SK-N-SH treated with all-trans-retinoic acid at 6 μM for 48 hours (cell line): Measurements from ENCODE around the gene NPLOC4.

ENCODE experiments used
- ATAC-seq: fragments of 200-7000 bp; cut with Tn5 transposase; 3 replicates; pipeline ENCODE4 v1.9.1; 2020; ENCODE audit warnings: mild to moderate bottlenecking, moderate library complexity
- BACH2 ChIP-seq: fragments of 250-450 bp; sonication (Bioruptor Pico); IDR thresholded peaks from 2 replicates; pipeline ENCODE4 v1.9.0; 2021; ENCODE audit warnings: mild to moderate bottlenecking, borderline replicate concordance
- CSDC2 ChIP-seq: fragments of 250-450 bp; sonication (Bioruptor Pico); IDR thresholded peaks from 2 replicates; pipeline ENCODE4 v1.5.0; 2020; ENCODE audit warnings: mild to moderate bottlenecking, moderate library complexity
- ESRRG ChIP-seq: fragments of 250-450 bp; sonication (Bioruptor Pico); IDR thresholded peaks from 2 replicates; pipeline ENCODE4 v1.6.1; 2021; ENCODE audit warnings: mild to moderate bottlenecking
- GLIS3 ChIP-seq: fragments of 250-450 bp; sonication (Bioruptor Pico); IDR thresholded peaks from 2 replicates; pipeline ENCODE4 v1.5.0; 2020; ENCODE audit warnings: mild to moderate bottlenecking, moderate library complexity
- ISL1 ChIP-seq: fragments of 250-450 bp; sonication (Bioruptor Pico); IDR thresholded peaks from 2 replicates; pipeline ENCODE4 v2.1.2; 2022; ENCODE audit warnings: mild to moderate bottlenecking, moderate library complexity
- OSR1 ChIP-seq: fragments of 250-450 bp; sonication (Bioruptor Pico); IDR thresholded peaks from 2 replicates; pipeline ENCODE4 v1.8.0; 2022; ENCODE audit warnings: moderate library complexity, mild to moderate bottlenecking, inconsistent platforms
- PPARA ChIP-seq: fragments of 250-450 bp; sonication (Bioruptor Pico); IDR thresholded peaks from 2 replicates; pipeline ENCODE4 v1.5.0; 2020; ENCODE audit warnings: mild to moderate bottlenecking, borderline replicate concordance
- RARB ChIP-seq: fragments of 250-450 bp; sonication (Bioruptor Pico); IDR thresholded peaks from 2 replicates; pipeline ENCODE4 v1.8.0; 2021; ENCODE audit warnings: mild to moderate bottlenecking, moderate library complexity
- SNAI2 ChIP-seq: fragments of 250-450 bp; sonication (Bioruptor Pico); IDR thresholded peaks from 2 replicates; pipeline ENCODE4 v1.5.0; 2020; ENCODE audit warnings: mild to moderate bottlenecking, moderate library complexity
- TCF4 ChIP-seq: fragments of 250-450 bp; sonication (Bioruptor Pico); IDR thresholded peaks from 2 replicates; pipeline ENCODE4 v1.8.0; 2021; ENCODE audit warnings: mild to moderate bottlenecking, moderate library complexity, borderline replicate concordance
- TOX ChIP-seq: fragments of 250-450 bp; sonication (Bioruptor Pico); IDR thresholded peaks from 2 replicates; pipeline ENCODE4 v1.8.0; 2021; ENCODE audit warnings: mild to moderate bottlenecking, moderate library complexity, borderline replicate concordance
- ZC3H10 ChIP-seq: fragments of 250-450 bp; sonication (Bioruptor Pico); IDR thresholded peaks from 2 replicates; pipeline ENCODE4 v1.5.1; 2021; ENCODE audit warnings: mild to moderate bottlenecking, moderate library complexity
- ZFP3 ChIP-seq: fragments of 250-450 bp; sonication (Bioruptor Pico); IDR thresholded peaks from 2 replicates; pipeline ENCODE4 v1.5.0; 2020; ENCODE audit warnings: mild to moderate bottlenecking, moderate library complexity
- ZFP30 ChIP-seq: fragments of 450-650 bp; formaldehyde crosslinking; IDR thresholded peaks from 2 replicates; pipeline ENCODE4 v1.5.0; 2022; ENCODE audit warnings: mild to moderate bottlenecking, moderate library complexity
- ZNF565 ChIP-seq: fragments of 450-650 bp; formaldehyde crosslinking; conservative IDR thresholded peaks from 2 replicates; pipeline ENCODE4 v1.5.0; 2020; ENCODE audit warnings: low read depth, mild to moderate bottlenecking, moderate library complexity
- ZNF70 ChIP-seq: fragments of 450-650 bp; formaldehyde crosslinking; IDR thresholded peaks from 2 replicates; pipeline ENCODE4 v1.5.0; 2020; ENCODE audit warnings: mild to moderate bottlenecking, moderate library complexity
- ZNF8 ChIP-seq: fragments of 450-650 bp; formaldehyde crosslinking; IDR thresholded peaks from 2 replicates; pipeline ENCODE4 v1.5.0; 2020; ENCODE audit warnings: mild to moderate bottlenecking, moderate library complexity
- TF ChIP-seq, protein P1 (sequence below): fragments of 250-450 bp; sonication (Bioruptor Pico); IDR thresholded peaks from 2 replicates; pipeline ENCODE4 v1.5.0; 2020; ENCODE audit warnings: mild to moderate bottlenecking, moderate library complexity
- TF ChIP-seq, protein P2 (sequence below): fragments of 250-450 bp; sonication (Bioruptor Pico); IDR thresholded peaks from 2 replicates; pipeline ENCODE4 v1.5.1; 2020; ENCODE audit warnings: low read depth, mild to moderate bottlenecking, moderate library complexity
- TF ChIP-seq, protein P3 (sequence below): fragments of 250-450 bp; sonication (Bioruptor Pico); IDR thresholded peaks from 2 replicates; pipeline ENCODE4 v1.5.1; 2021; ENCODE audit warnings: mild to moderate bottlenecking, moderate library complexity

NPLOC4 gene

GRCh38 chr17:81561494-81561885, 75.4 kb downstream of the NPLOC4 start:
- TF ChIP-seq ZNF565 (CRISPR knock-in tag) (no peak), ISL1 (no peak), ZFP3 (no peak), ZNF8 (no peak), GLIS3 (no peak), PPARA (CRISPR knock-in tag) (no peak), CSDC2 (CRISPR knock-in tag) (no peak)
- TF ChIP-seq, protein P1, sequence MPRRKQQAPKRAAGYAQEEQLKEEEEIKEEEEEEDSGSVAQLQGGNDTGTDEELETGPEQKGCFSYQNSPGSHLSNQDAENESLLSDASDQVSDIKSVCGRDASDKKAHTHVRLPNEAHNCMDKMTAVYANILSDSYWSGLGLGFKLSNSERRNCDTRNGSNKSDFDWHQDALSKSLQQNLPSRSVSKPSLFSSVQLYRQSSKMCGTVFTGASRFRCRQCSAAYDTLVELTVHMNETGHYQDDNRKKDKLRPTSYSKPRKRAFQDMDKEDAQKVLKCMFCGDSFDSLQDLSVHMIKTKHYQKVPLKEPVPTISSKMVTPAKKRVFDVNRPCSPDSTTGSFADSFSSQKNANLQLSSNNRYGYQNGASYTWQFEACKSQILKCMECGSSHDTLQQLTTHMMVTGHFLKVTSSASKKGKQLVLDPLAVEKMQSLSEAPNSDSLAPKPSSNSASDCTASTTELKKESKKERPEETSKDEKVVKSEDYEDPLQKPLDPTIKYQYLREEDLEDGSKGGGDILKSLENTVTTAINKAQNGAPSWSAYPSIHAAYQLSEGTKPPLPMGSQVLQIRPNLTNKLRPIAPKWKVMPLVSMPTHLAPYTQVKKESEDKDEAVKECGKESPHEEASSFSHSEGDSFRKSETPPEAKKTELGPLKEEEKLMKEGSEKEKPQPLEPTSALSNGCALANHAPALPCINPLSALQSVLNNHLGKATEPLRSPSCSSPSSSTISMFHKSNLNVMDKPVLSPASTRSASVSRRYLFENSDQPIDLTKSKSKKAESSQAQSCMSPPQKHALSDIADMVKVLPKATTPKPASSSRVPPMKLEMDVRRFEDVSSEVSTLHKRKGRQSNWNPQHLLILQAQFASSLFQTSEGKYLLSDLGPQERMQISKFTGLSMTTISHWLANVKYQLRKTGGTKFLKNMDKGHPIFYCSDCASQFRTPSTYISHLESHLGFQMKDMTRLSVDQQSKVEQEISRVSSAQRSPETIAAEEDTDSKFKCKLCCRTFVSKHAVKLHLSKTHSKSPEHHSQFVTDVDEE: no peak
- TF ChIP-seq, protein P2, sequence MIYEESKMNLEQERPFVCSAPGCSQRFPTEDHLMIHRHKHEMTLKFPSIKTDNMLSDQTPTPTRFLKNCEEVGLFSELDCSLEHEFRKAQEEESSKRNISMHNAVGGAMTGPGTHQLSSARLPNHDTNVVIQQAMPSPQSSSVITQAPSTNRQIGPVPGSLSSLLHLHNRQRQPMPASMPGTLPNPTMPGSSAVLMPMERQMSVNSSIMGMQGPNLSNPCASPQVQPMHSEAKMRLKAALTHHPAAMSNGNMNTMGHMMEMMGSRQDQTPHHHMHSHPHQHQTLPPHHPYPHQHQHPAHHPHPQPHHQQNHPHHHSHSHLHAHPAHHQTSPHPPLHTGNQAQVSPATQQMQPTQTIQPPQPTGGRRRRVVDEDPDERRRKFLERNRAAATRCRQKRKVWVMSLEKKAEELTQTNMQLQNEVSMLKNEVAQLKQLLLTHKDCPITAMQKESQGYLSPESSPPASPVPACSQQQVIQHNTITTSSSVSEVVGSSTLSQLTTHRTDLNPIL: no peak
- no peak for ATAC-seq

DNA sequence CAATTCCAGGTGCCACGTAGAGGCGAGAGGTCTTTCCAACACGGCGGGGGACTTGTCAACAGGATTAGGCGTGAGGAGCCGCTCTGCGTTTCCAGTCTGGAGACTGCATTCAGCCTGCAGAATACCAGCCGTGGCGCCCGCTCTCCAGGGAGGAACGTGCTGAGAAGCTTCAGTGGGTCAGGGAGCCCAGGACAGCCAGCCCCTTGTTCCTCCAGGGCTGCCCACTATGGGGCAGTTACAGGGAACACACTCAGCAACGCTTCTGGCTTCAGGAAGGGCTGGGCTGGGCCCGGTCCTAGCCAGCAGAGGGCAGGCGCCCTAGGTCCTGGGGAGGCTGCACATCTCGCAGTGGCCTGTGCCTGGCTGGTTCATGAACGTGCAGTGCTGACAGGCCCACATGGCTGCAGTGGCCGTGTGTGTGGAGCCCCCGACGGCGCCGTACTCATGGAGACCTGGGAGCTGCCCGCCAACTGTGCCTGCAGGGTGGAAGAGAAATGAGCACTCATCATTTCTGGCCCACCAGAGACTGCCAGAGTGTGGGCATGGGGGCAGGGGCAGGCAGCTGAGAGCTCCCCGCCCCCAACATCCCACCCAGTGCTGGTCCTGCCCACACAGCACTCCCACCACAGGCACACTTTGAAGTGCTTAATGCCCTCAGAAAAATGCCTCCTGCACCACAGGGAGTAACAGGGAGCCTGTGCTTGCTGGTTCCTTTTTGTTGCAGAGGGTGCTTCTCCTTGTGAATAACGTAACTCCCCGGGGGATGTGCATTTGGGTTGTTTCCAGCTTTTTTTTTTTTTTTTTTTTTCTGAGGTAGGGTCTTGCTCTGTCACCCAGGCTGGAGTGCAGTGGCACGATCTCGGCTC, 77.7 kb downstream of the NPLOC4 start:
- peak; percentile 69 for ATAC-seq
- TF ChIP-seq, protein P2: no peak
- TF ChIP-seq ZNF565 (CRISPR knock-in tag): no peak
- TF ChIP-seq RARB (CRISPR knock-in tag): no peak
- TF ChIP-seq ZC3H10: no peak
- TF ChIP-seq SNAI2 (CRISPR knock-in tag): no peak
- no peak for TF ChIP-seq TCF4 (CRISPR knock-in tag)
- no peak for TF ChIP-seq OSR1 (CRISPR knock-in tag)
- TF ChIP-seq CSDC2 (CRISPR knock-in tag): no peak
- TF ChIP-seq, all 23 proteins: peak for 0

DNA sequence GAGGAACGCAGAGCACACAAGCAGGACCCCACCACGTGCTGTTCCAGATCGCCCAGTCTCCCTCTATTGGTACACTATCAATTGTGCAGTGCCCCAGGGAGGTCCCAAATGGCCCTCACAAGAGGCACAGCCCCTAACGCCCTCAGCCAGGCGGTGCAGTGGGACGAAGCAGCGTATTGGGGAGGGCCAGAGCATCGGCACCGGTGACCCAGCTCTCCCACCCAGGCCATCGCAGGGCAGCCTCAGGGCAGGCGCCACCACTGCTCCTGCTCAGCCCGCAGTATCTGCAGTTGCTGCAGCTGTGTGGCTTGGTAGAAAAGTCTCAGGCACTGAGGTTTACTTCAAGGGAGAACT, 78.8 kb downstream of the NPLOC4 start:
- ATAC-seq: no peak
- TF ChIP-seq ZNF70 (no peak), GLIS3 (no peak), TOX (CRISPR knock-in tag) (no peak), ZFP3 (no peak), ISL1 (no peak), RARB (CRISPR knock-in tag) (no peak), ESRRG (CRISPR knock-in tag) (no peak), ZFP30 (CRISPR knock-in tag) (no peak), OSR1 (CRISPR knock-in tag) (no peak), TCF4 (CRISPR knock-in tag) (no peak), ZNF8 (no peak), BACH2 (no peak), ZC3H10 (no peak), CSDC2 (CRISPR knock-in tag) (no peak), ZNF565 (CRISPR knock-in tag) (no peak)
- TF ChIP-seq, protein P2: no peak
- TF ChIP-seq, protein P3, sequence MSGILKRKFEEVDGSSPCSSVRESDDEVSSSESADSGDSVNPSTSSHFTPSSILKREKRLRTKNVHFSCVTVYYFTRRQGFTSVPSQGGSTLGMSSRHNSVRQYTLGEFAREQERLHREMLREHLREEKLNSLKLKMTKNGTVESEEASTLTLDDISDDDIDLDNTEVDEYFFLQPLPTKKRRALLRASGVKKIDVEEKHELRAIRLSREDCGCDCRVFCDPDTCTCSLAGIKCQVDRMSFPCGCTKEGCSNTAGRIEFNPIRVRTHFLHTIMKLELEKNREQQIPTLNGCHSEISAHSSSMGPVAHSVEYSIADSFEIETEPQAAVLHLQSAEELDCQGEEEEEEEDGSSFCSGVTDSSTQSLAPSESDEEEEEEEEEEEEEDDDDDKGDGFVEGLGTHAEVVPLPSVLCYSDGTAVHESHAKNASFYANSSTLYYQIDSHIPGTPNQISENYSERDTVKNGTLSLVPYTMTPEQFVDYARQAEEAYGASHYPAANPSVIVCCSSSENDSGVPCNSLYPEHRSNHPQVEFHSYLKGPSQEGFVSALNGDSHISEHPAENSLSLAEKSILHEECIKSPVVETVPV (CRISPR knock-in tag): no peak
- TF ChIP-seq, protein P1: no peak
